ENCODE results near the gene SLC25A12. TPM values are rescaled to one million over a fixed set of nuclear protein-coding genes. Genes with fewer than 3 reads are reported as not detected.

SLC25A12 gene
- total RNA-seq, 2 experiments from 2014 or later, result 28.1 to 32.3 TPM

DNA sequence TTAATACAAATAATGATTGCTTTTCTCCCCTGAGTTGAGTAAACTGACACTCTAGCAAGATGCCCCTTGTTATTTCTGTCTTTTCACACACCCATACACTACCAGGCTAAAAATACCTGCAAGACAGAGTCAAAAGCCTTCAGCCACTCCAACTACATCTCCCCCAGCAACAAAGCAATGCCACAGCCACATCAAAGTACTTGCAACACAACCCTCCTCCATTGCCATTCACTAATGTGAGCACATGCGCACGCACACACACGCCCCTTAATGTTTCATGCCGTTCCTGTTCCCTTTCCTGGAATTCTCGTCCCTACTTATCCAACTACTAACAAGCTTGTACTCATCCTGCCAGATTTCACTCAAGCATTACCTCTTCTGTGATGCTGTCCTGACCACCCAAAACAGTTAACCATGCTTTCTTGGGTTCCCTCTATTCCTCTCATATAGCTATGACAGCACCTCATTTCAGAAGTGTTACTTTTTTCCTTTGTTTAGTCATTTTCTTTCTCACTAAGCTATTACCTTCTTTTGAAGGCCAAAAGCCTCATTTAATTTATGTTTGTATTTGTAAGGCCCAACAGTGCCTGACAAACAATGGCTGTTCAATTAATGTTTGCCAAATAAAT, 29.6 kb downstream of the SLC25A12 start:
- CTCF ChIA-PET (ENCODE audit: unreplicated experiment), result no interaction called here

GRCh38 chr2:171862501-171862900, 31.5 kb downstream of the SLC25A12 start:
- no peak for DNase-seq (ENCODE audit: low spot score)
- no peaks in the 10 kb centered on the region for H3K9me2 ChIP-seq (ENCODE audit: insufficient read depth, low read length)
- H3K4me1 ChIP-seq (ENCODE audit: insufficient read depth, low read length, poor library complexity, severe bottlenecking), result no peaks in the 10 kb centered on the region
- H3K27ac ChIP-seq (ENCODE audit: low read depth, low read length, poor library complexity, severe bottlenecking), result no peak overlapping the region
- H3K4me2 ChIP-seq (ENCODE audit: low read length), result no peak overlapping the region
- H3K36me3 ChIP-seq (ENCODE audit: insufficient read depth, low read length), result peaks cover 59% of the 10 kb centered on the region
- H3K9me3 ChIP-seq (ENCODE audit: low read length), result no peaks in the 10 kb centered on the region
- H2AFZ ChIP-seq (ENCODE audit: low read length), result no peak overlapping the region
- H3K79me2 ChIP-seq (ENCODE audit: insufficient read depth, low read depth, low read length), result no peaks in the 10 kb centered on the region
- ChIA-PET CTCF (ENCODE audit: unreplicated experiment) (no interaction called here), POLR2A (interaction anchor here (0.6 kb wide), 1 partner anchor 1797 kb away, joined by 5 read pairs; no protein-coding TSS in a partner anchor)
- no TSS peak for BruUV-seq (replicated peaks)
- TF ChIP-seq EZH2phosphoT487 (IDR thresholded peaks at IDR 0.05; ENCODE audit: borderline replicate concordance, low read depth, low read length), result no peak
- no peak for TF ChIP-seq CTCF (conservative IDR thresholded peaks at IDR 0.05; ENCODE audit: low read length)
- no peaks in the 10 kb centered on the region for H4K20me1 ChIP-seq (ENCODE audit: insufficient read depth, low read length)
- intact Hi-C loops (cut with micrococcal nuclease; ENCODE audit: unreplicated experiment), result no loop called here
- H3K4me3 ChIP-seq (ENCODE audit: low read depth, low read length, poor library complexity, severe bottlenecking), result no peak overlapping the region

More for the DNA sequence above, 29.6 kb downstream of the SLC25A12 start:
- TSS peak; percentile 24 for BruUV-seq (replicated peaks)
- no peak overlapping the region for H3K4me2 ChIP-seq (ENCODE audit: low read length)
- peaks cover 9% of the 10 kb centered on the region; the same call in 1 of the 2 replicates for H3K79me2 ChIP-seq (ENCODE audit: insufficient read depth, low read depth, low read length)
- no peak for TF ChIP-seq EZH2phosphoT487 (IDR thresholded peaks at IDR 0.05; ENCODE audit: borderline replicate concordance, low read depth, low read length)
- peaks cover 56% of the 10 kb centered on the region for H3K36me3 ChIP-seq (ENCODE audit: insufficient read depth, low read length)
- H3K9me2 ChIP-seq (ENCODE audit: insufficient read depth, low read length), result no peaks in the 10 kb centered on the region
- POLR2A ChIA-PET, result interaction anchor here (1.0 to 1.7 kb wide), 4 partner anchors 9 to 15 kb away, joined by 4 to 5 read pairs (median 4); no protein-coding TSS in a partner anchor
- no peaks in the 10 kb centered on the region for H3K4me1 ChIP-seq (ENCODE audit: insufficient read depth, low read length, poor library complexity, severe bottlenecking)
- no peak overlapping the region for H2AFZ ChIP-seq (ENCODE audit: low read length)
- no peak overlapping the region for H3K27ac ChIP-seq (ENCODE audit: low read depth, low read length, poor library complexity, severe bottlenecking)
- DNase-seq (ENCODE audit: low spot score), result no peak
- H3K9me3 ChIP-seq (ENCODE audit: low read length), result 0 out of 2 replicates have a peak, but pooled peaks cover 7% of the 10 kb centered on the region
- no peak overlapping the region for H3K4me3 ChIP-seq (ENCODE audit: low read depth, low read length, poor library complexity, severe bottlenecking)
- no peaks in the 10 kb centered on the region for H4K20me1 ChIP-seq (ENCODE audit: insufficient read depth, low read length)
- intact Hi-C loops (cut with micrococcal nuclease; ENCODE audit: unreplicated experiment), result no loop called here

DNA sequence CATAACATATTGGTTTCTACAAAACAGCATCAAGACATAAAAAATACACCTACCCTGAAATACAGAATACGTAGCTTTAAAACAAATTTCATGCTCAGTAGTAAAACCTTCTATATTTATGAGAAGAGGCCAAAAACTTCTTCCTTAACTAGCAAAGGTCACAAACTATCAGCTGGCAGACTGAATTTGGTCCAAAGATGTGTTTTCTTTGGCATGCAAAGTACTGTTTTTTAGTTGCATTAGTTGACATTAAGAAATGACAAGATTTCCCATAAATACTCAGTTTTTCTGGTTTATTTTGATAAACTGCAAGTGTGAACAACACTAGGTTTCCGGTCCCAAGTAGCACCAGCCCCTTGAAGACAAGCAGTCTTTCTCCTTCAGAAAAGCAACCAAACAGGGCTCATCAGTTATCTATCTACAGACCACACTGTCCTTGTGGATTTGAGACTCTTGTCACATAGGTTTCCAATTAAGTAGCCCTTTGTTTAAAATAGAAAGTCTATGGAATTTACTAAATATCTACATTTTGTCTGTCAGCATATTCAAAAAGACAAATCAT, 35.6 kb downstream of the SLC25A12 start:
- H3K79me2 ChIP-seq (ENCODE audit: insufficient read depth, low read depth, low read length), result no peaks in the 10 kb centered on the region
- H3K9me2 ChIP-seq (ENCODE audit: insufficient read depth, low read length), result no peaks in the 10 kb centered on the region
- intact Hi-C loops (cut with micrococcal nuclease; ENCODE audit: unreplicated experiment), result no loop called here
- no TSS peak for BruUV-seq (replicated peaks)
- H4K20me1 ChIP-seq (ENCODE audit: insufficient read depth, low read length), result no peaks in the 10 kb centered on the region
- TF ChIP-seq CTCF (conservative IDR thresholded peaks at IDR 0.05; ENCODE audit: low read length), result no peak
- no peak overlapping the region for H3K4me3 ChIP-seq (ENCODE audit: low read depth, low read length, poor library complexity, severe bottlenecking)
- H3K4me2 ChIP-seq (ENCODE audit: low read length), result no peak overlapping the region
- no peak for DNase-seq (ENCODE audit: low spot score)
- H3K9me3 ChIP-seq (ENCODE audit: low read length), result no peaks in the 10 kb centered on the region
- H3K36me3 ChIP-seq (ENCODE audit: insufficient read depth, low read length), result peaks cover 70% of the 10 kb centered on the region
- no peak overlapping the region for H3K27ac ChIP-seq (ENCODE audit: low read depth, low read length, poor library complexity, severe bottlenecking)
- no peaks in the 10 kb centered on the region for H3K4me1 ChIP-seq (ENCODE audit: insufficient read depth, low read length, poor library complexity, severe bottlenecking)
- H2AFZ ChIP-seq (ENCODE audit: low read length), result no peak overlapping the region
- POLR2A ChIA-PET, result no interaction called here
- CTCF ChIA-PET (ENCODE audit: unreplicated experiment), result no interaction called here

Measured in OCI-LY7 (cell line).